Ovary (tissue), 3 donors: ENCODE data around the gene PVALB.

Experiments used
- CTCF ChIP-seq, 3 donors: fragments of 450-650 bp in 2 of 3; fragments of 200-600 bp in 1 of 3; IDR thresholded peaks; one replicate each; pipeline versions ENCODE4 v1.5.1 to v1.8.0; 2016 to 2022; ENCODE audit warnings: antibody characterized with exemption in 3 of 3, mild to moderate bottlenecking in 1 of 3
- POLR2A ChIP-seq: fragments of 450-650 bp; IDR thresholded peaks from one replicate; pipeline ENCODE4 v1.6.1; 2017; ENCODE audit warnings: antibody characterized with exemption, mild to moderate bottlenecking, moderate library complexity
- donor health status: DM: no; HTN: no; CAD: no.

- TF ChIP-seq CTCF (IDR thresholded peaks at IDR 0.05) = no peak
- no peak for TF ChIP-seq POLR2A
These were observed 41.3 kb upstream of the PVALB start for GRCh38 chr22:36858156-36858555.
